ENCODE data around the gene STAT6.

DNA sequence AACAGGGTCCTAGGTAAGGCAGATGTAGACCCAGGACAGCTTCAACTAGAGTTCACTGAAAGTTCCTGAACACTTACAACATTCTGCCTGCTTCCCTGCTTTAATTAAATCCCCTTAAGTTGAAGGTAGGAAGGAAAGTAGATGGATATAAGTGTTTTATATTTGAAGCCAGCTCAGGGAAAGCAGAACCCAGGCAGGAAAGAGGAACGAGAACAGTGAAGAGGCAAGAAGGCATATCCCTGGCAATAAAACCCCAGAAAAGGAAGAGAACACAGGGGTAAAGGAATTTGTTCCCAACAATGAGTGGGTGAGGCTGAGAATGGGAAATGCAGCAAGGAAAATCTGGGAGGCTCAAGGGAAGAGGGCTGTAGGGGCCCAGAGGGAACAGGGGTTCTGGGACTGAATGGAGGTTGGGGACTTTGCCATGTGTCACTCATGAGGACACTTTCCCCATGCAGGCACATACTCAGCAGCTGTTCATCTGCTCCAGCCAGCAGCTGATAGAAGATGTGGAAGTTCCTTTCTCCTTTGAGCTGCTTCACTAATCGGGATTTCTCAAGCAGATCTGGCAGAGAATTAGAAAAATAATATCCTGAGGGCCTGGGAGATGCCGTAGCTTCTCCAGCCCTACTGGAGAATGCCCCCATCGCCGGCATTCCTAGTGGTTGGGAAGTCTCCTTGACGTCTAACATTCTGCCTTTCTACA is 64.9 kb downstream of the STAT6 start:
- TF ChIP-seq TCF7L2 (IDR thresholded peaks at IDR 0.05; ENCODE audit: borderline replicate concordance, low read depth, low read length) (no peak), ZNF558 (tag by site-specific recombination; IDR thresholded peaks at IDR 0.05) (no peak), ZNF140 (tag by site-specific recombination; IDR thresholded peaks at IDR 0.05) (no peak), ZNF274 (IDR thresholded peaks at IDR 0.05; ENCODE audit: low read length) (no peak), ZNF274 (tag by site-specific recombination; IDR thresholded peaks at IDR 0.05; ENCODE audit: borderline replicate concordance) (no peak), ZNF76 (tag by site-specific recombination; IDR thresholded peaks at IDR 0.05; ENCODE audit: borderline replicate concordance, low read depth) (no peak), ZNF785 (tag by site-specific recombination; IDR thresholded peaks at IDR 0.05) (no peak), ZNF621 (tag by site-specific recombination; IDR thresholded peaks at IDR 0.05) (no peak), ZNF335 (tag by site-specific recombination; conservative IDR thresholded peaks at IDR 0.05) (no peak), ZBTB1 (tag by site-specific recombination; IDR thresholded peaks at IDR 0.05) (no peak)
- TF ChIP-seq, protein P1, sequence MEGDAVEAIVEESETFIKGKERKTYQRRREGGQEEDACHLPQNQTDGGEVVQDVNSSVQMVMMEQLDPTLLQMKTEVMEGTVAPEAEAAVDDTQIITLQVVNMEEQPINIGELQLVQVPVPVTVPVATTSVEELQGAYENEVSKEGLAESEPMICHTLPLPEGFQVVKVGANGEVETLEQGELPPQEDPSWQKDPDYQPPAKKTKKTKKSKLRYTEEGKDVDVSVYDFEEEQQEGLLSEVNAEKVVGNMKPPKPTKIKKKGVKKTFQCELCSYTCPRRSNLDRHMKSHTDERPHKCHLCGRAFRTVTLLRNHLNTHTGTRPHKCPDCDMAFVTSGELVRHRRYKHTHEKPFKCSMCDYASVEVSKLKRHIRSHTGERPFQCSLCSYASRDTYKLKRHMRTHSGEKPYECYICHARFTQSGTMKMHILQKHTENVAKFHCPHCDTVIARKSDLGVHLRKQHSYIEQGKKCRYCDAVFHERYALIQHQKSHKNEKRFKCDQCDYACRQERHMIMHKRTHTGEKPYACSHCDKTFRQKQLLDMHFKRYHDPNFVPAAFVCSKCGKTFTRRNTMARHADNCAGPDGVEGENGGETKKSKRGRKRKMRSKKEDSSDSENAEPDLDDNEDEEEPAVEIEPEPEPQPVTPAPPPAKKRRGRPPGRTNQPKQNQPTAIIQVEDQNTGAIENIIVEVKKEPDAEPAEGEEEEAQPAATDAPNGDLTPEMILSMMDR (tag by site-specific recombination; IDR thresholded peaks at IDR 0.05) = no peak
- TF ChIP-seq, protein P2, sequence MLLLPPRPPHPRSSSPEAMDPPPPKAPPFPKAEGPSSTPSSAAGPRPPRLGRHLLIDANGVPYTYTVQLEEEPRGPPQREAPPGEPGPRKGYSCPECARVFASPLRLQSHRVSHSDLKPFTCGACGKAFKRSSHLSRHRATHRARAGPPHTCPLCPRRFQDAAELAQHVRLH (tag by site-specific recombination; IDR thresholded peaks at IDR 0.05) = no peak
- TF ChIP-seq, protein P3, sequence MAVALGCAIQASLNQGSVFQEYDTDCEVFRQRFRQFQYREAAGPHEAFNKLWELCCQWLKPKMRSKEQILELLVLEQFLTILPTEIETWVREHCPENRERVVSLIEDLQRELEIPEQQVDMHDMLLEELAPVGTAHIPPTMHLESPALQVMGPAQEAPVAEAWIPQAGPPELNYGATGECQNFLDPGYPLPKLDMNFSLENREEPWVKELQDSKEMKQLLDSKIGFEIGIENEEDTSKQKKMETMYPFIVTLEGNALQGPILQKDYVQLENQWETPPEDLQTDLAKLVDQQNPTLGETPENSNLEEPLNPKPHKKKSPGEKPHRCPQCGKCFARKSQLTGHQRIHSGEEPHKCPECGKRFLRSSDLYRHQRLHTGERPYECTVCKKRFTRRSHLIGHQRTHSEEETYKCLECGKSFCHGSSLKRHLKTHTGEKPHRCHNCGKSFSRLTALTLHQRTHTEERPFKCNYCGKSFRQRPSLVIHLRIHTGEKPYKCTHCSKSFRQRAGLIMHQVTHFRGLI (tag by site-specific recombination; IDR thresholded peaks at IDR 0.05) = no peak
- TF ChIP-seq, protein P4, sequence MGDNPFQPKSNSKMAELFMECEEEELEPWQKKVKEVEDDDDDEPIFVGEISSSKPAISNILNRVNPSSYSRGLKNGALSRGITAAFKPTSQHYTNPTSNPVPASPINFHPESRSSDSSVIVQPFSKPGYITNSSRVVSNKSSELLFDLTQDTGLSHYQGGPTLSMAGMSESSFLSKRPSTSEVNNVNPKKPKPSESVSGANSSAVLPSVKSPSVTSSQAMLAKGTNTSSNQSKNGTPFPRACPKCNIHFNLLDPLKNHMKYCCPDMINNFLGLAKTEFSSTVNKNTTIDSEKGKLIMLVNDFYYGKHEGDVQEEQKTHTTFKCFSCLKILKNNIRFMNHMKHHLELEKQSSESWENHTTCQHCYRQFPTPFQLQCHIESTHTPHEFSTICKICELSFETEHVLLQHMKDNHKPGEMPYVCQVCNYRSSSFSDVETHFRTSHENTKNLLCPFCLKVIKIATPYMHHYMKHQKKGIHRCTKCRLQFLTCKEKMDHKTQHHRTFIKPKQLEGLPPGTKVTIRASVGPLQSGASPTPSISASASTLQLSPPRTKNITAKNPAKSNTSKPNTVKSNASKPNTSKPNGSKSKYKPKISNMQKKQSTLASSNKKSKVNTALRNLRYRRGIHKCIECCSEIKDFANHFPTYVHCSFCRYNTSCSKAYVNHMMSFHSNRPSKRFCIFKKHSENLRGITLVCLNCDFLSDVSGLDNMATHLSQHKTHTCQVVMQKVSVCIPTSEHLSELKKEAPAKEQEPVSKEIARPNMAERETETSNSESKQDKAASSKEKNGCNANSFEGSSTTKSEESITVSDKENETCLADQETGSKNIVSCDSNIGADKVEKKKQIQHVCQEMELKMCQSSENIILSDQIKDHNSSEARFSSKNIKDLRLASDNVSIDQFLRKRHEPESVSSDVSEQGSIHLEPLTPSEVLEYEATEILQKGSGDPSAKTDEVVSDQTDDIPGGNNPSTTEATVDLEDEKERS (tag by site-specific recombination; IDR thresholded peaks at IDR 0.05) = no peak
